H9 (cell line): ENCODE data around the gene RHBDD2. TPM values are rescaled to one million over a fixed set of nuclear protein-coding genes. Genes with fewer than 3 reads are reported as not detected.
A peak's percentile ranks its signal among the peaks of the same experiment; 100 is the strongest.

Experiments
- DNase-seq: peaks from one replicate; pipeline ENCODE4 v3.0.0-alpha.2; 2017
- H2AFZ ChIP-seq: one replicate; pipeline ENCODE4 v1.6.1; 2013; ENCODE audit warnings: mild to moderate bottlenecking, low read length, control low read depth, moderate library complexity
- H2AK5ac ChIP-seq: 2 replicates; pipeline ENCODE4 v1.6.1; 2013; ENCODE audit warnings: low read length, control low read depth, mixed read lengths; ENCODE audit not compliant: insufficient read length
- H2BK120ac ChIP-seq: one replicate; pipeline ENCODE4 v1.6.1; 2013; ENCODE audit warnings: low read depth, mild to moderate bottlenecking, low read length, control low read depth, inconsistent platforms; ENCODE audit not compliant: poor library complexity, severe bottlenecking
- H2BK12ac ChIP-seq: 2 replicates; pipeline ENCODE4 v1.6.1; 2013; ENCODE audit warnings: low read length, control low read depth, mixed read lengths, low read depth; ENCODE audit not compliant: insufficient read length
- H2BK15ac ChIP-seq: 2 replicates; pipeline ENCODE4 v1.6.1; 2013; ENCODE audit warnings: low read depth, low read length, control low read depth
- H2BK20ac ChIP-seq: one replicate; pipeline ENCODE4 v1.6.1; 2013; ENCODE audit warnings: low read depth, mild to moderate bottlenecking, low read length, control low read depth, inconsistent platforms; ENCODE audit not compliant: poor library complexity, severe bottlenecking
- H2BK5ac ChIP-seq: 2 replicates; pipeline ENCODE4 v1.6.1; 2013; ENCODE audit warnings: low read length, control low read depth, mixed read lengths; ENCODE audit not compliant: insufficient read length
- H3K14ac ChIP-seq: 2 replicates; pipeline ENCODE4 v1.6.1; 2013; ENCODE audit warnings: low read length, control low read depth; ENCODE audit not compliant: insufficient read depth
- H3K18ac ChIP-seq: 2 replicates; pipeline ENCODE4 v1.6.1; 2013; ENCODE audit warnings: low read depth, mild to moderate bottlenecking, mixed read lengths, low read length, control low read depth; ENCODE audit not compliant: insufficient read length
- H3K23ac ChIP-seq: 2 replicates; pipeline ENCODE4 v1.6.1; 2013; ENCODE audit warnings: low read length, control low read depth, mixed read lengths, low read depth; ENCODE audit not compliant: insufficient read length
- H3K23me2 ChIP-seq: 2 replicates; pipeline ENCODE4 v1.6.1; 2013; ENCODE audit warnings: low read depth, mild to moderate bottlenecking, mixed read lengths, low read length, control low read depth; ENCODE audit not compliant: insufficient read length, poor library complexity, severe bottlenecking
- H3K27ac ChIP-seq: 2 replicates; pipeline ENCODE4 v1.5.1; 2013; ENCODE audit warnings: low read length, control low read depth, mixed read lengths, low read depth; ENCODE audit not compliant: insufficient read length
- H3K27me3 ChIP-seq: 2 replicates; pipeline ENCODE4 v1.6.1; 2013; ENCODE audit warnings: low read length, control low read depth, inconsistent platforms; ENCODE audit not compliant: insufficient read depth
- H3K4ac ChIP-seq: 2 replicates; pipeline ENCODE4 v1.6.1; 2013; ENCODE audit warnings: low read depth, mild to moderate bottlenecking, control low read depth, inconsistent platforms, low read length, moderate library complexity
- H3K4me1 ChIP-seq: 2 replicates; pipeline ENCODE4 v1.6.1; 2013; ENCODE audit warnings: low read length, control low read depth, inconsistent platforms; ENCODE audit not compliant: insufficient read depth
- H3K4me2 ChIP-seq: 2 replicates; pipeline ENCODE4 v1.6.1; 2013; ENCODE audit warnings: low read length, control low read depth, mixed read lengths; ENCODE audit not compliant: insufficient read length, insufficient read depth
- H3K56ac ChIP-seq: 2 replicates; pipeline ENCODE4 v1.6.1; 2013; ENCODE audit warnings: low read depth, mild to moderate bottlenecking, mixed read lengths, low read length, control low read depth; ENCODE audit not compliant: insufficient read length
- H3K79me1 ChIP-seq: 2 replicates; pipeline ENCODE4 v1.6.1; 2013; ENCODE audit warnings: low read depth, mild to moderate bottlenecking, moderate library complexity, low read length, control low read depth, inconsistent platforms; ENCODE audit not compliant: insufficient read depth, poor library complexity, severe bottlenecking
- H3K79me2 ChIP-seq: 2 replicates; pipeline ENCODE4 v1.6.1; 2013; ENCODE audit warnings: low read length, control low read depth, inconsistent platforms; ENCODE audit not compliant: insufficient read depth
- H3K9ac ChIP-seq: 2 replicates; pipeline ENCODE4 v1.6.1; 2013; ENCODE audit warnings: low read length, control low read depth, mixed read lengths; ENCODE audit not compliant: insufficient read length; ENCODE audit errors: extremely low read depth
- H3K9me3 ChIP-seq: one replicate; pipeline ENCODE4 v1.6.1; 2013; ENCODE audit warnings: low read depth, low read length, inconsistent platforms; ENCODE audit not compliant: control insufficient read depth
- H3T11ph ChIP-seq: one replicate; pipeline ENCODE4 v1.6.1; 2013; ENCODE audit warnings: mild to moderate bottlenecking, low read length, control low read depth, inconsistent platforms
- H4K20me1 ChIP-seq: one replicate; pipeline ENCODE4 v1.6.1; 2013; ENCODE audit not compliant: control insufficient read depth, insufficient read length, insufficient read depth
- H4K5ac ChIP-seq: 2 replicates; pipeline ENCODE4 v1.6.1; 2013; ENCODE audit warnings: low read depth, mild to moderate bottlenecking, mixed read lengths, low read length, control low read depth; ENCODE audit not compliant: insufficient read length
- H4K8ac ChIP-seq: replicated peaks from 2 replicates; pipeline ENCODE4 v1.6.1; 2013; ENCODE audit warnings: low read length, control low read depth, mixed read lengths, low read depth; ENCODE audit not compliant: insufficient read length
- H4K91ac ChIP-seq: 2 replicates; pipeline ENCODE4 v1.6.1; 2013; ENCODE audit warnings: low read depth, mild to moderate bottlenecking, moderate library complexity, mixed read lengths, low read length, control low read depth; ENCODE audit not compliant: insufficient read length
- H3K27ac Mint-ChIP-seq, 3 experiments: 2 replicates in 2 of 3; 3 replicates in 1 of 3; pipeline ENCODE4 v1.8.0; 2020 to 2021; ENCODE audit warnings: mixed read lengths in 3 of 3, mild to moderate bottlenecking in 1 of 3, moderate library complexity in 1 of 3
- H3K27me3 Mint-ChIP-seq: 2 replicates; pipeline ENCODE4 v1.8.0; 2021; ENCODE audit warnings: low read depth, mild to moderate bottlenecking, moderate library complexity, mixed read lengths
- H3K36me3 Mint-ChIP-seq, 3 experiments: 2 replicates in 2 of 3; 3 replicates in 1 of 3; pipeline ENCODE4 v1.8.0; 2020 to 2021; ENCODE audit warnings: low read depth in 3 of 3, mixed read lengths in 3 of 3; ENCODE audit not compliant: insufficient read depth in 1 of 3
- H3K4me1 Mint-ChIP-seq, 2 experiments: 2 replicates each; pipeline ENCODE4 v1.8.0; 2020; ENCODE audit warnings: mixed read lengths in 2 of 2
- H3K4me3 Mint-ChIP-seq, 2 experiments: 2 replicates in 1 of 2; 3 replicates in 1 of 2; pipeline ENCODE4 v1.8.0; 2020 to 2021; ENCODE audit warnings: mild to moderate bottlenecking in 2 of 2, mixed read lengths in 2 of 2, moderate library complexity in 1 of 2
- H3K9me3 Mint-ChIP-seq, 2 experiments: 2 replicates in 1 of 2; 3 replicates in 1 of 2; pipeline ENCODE4 v1.8.0; 2020; ENCODE audit warnings: mild to moderate bottlenecking in 2 of 2, mixed read lengths in 2 of 2, moderate library complexity in 1 of 2
- CTCF ChIP-seq: fragments of 200-600 bp; sonication (generic); conservative IDR thresholded peaks from 3 replicates; pipeline ENCODE4 v1.8.0; 2021; ENCODE audit warnings: antibody characterized with exemption, mild to moderate bottlenecking
- WGBS: extraction: QIAGEN DNeasy Blood & Tissue Kit; methylation state at CpG from one replicate; pipeline ENCODE4 v1.1.7; 2013; ENCODE audit warnings: missing lambda C conversion rate, low lambda C conversion rate, mixed read lengths; ENCODE audit not compliant: insufficient read length; ENCODE audit errors: extremely low coverage; 5-methylcytosine and 5-hydroxymethylcytosine counted together
- total RNA-seq: library from RNA; stranded (reverse); gene quantifications from 2 replicates; pipeline ENCODE4 v1.2.1, GENCODE V29; 2021

The RHBDD2 gene
- total RNA-seq, 1 experiment from 2014 or later = 30.0 TPM

- H3K27ac Mint-ChIP-seq = peak within 1 kb of the TSS; percentile 91 to 92 (median 91); a peak in 6 of 7 replicates
- Histone ChIP-seq H4K5ac (no peak within 1 kb of the TSS), H3K9me3 (no peaks in the 10 kb centered on the region), H3K4me1 (no peaks in the 10 kb centered on the region), H4K20me1 (no peaks in the 10 kb centered on the region), H4K91ac (no peak within 1 kb of the TSS), H3K56ac (no peak within 1 kb of the TSS), H3K4ac (no peak within 1 kb of the TSS), H3T11ph (no peak within 1 kb of the TSS), H2BK15ac (no peak within 1 kb of the TSS), H3K14ac (peak within 1 kb of the TSS; percentile 88), H3K23me2 (peaks cover 8% of the 10 kb centered on the region), H2BK12ac (no peak within 1 kb of the TSS), H3K27ac (no peak within 1 kb of the TSS), H2BK120ac (no peak within 1 kb of the TSS), H3K9ac (peak within 1 kb of the TSS; percentile 60), H2BK20ac (no peak within 1 kb of the TSS), H3K23ac (no peak within 1 kb of the TSS), H3K79me1 (peaks cover 6% of the 10 kb centered on the region), H2BK5ac (no peak within 1 kb of the TSS), H3K4me2 (peak within 1 kb of the TSS; percentile 80), H3K18ac (peak within 1 kb of the TSS; percentile 80), H4K8ac (no peak within 1 kb of the TSS), H2AFZ (no peak within 1 kb of the TSS), H3K27me3 (no peaks in the 10 kb centered on the region), H2AK5ac (no peak within 1 kb of the TSS), H3K79me2 (peaks cover 10% of the 10 kb centered on the region; the same call in 1 of the 2 replicates)
- no peaks in the 10 kb centered on the region; a peak in 1 of 5 replicates for H3K9me3 Mint-ChIP-seq
- peak within 1 kb of the TSS; percentile 83 to 92 for H3K4me3 Mint-ChIP-seq
- no peak for TF ChIP-seq CTCF
- peak; percentile 95 for DNase-seq
- peaks cover 29 to 36% of the 10 kb centered on the region in 2 experiments for H3K4me1 Mint-ChIP-seq
- H3K36me3 Mint-ChIP-seq = peaks cover 0 to 4% (median 2%) of the 10 kb centered on the region in 3 experiments; a peak in 2 of 7 replicates
- no peaks in the 10 kb centered on the region; the same call in 1 of the 2 replicates for H3K27me3 Mint-ChIP-seq
- no CpG with 5 or more reads among the region's 82 CpGs for WGBS
Measured at GRCh38 chr7:75914655-75915415, 36.0 kb downstream of the RHBDD2 start, which contains the start of gene POR. POR (plus strand) TSS chr7:75915155; CDS start chr7:75954002, 38,847 bp downstream.
